Measurements from ENCODE around the gene CTNNB1.

The CTNNB1 gene

GRCh38 chr3:41210966-41211365, 11.7 kb downstream of the CTNNB1 start:
- WGBS (ENCODE audit: extremely low coverage, insufficient coverage, low lambda C conversion rate), result no CpG with 5 or more reads among the region's 5 CpGs
- H3K27ac ChIP-seq (ENCODE audit: low read depth, low read length), result no peak overlapping the region

GRCh38 chr3:41212088-41212487, 12.8 kb downstream of the CTNNB1 start:
- H2BK15ac ChIP-seq (replicated peaks; ENCODE audit: low read depth), result no peak overlapping the region
- H4K5ac ChIP-seq (ENCODE audit: low read length), result no peak overlapping the region
- no CpG with 5 or more reads among the region's 2 CpGs for WGBS (ENCODE audit: extremely low coverage, insufficient coverage, low lambda C conversion rate)

More at GRCh38 chr3:41210966-41211365, 11.7 kb downstream of the CTNNB1 start:
- H3K79me2 ChIP-seq (ENCODE audit: control insufficient read depth, insufficient read depth, low read length), result peaks cover 90% of the 10 kb centered on the region
- no peak overlapping the region for H3K23ac ChIP-seq (ENCODE audit: low read length)
- no peak for DNase-seq
- peaks cover 7% of the 10 kb centered on the region for H3K4me1 ChIP-seq (ENCODE audit: control insufficient read depth, low read depth, low read length)
- no peak overlapping the region for H3K56ac ChIP-seq (ENCODE audit: low read length)
- no peak overlapping the region for H3K18ac ChIP-seq (ENCODE audit: low read length)
- H3K36me3 ChIP-seq (ENCODE audit: control insufficient read depth, insufficient read depth, low read length), result no peaks in the 10 kb centered on the region
- no peak overlapping the region for H2BK15ac ChIP-seq (replicated peaks; ENCODE audit: low read depth)
- H3K27me3 ChIP-seq (ENCODE audit: insufficient read depth, low read length, poor library complexity), result no peaks in the 10 kb centered on the region
- H2BK120ac ChIP-seq (ENCODE audit: low read depth, low read length), result no peak overlapping the region
- no peak overlapping the region for H2AK5ac ChIP-seq (ENCODE audit: low read length)
- H3K4ac ChIP-seq (ENCODE audit: low read depth, low read length), result no peak overlapping the region
- no peaks in the 10 kb centered on the region for H3K79me1 ChIP-seq (ENCODE audit: low read length)
- H3K4me2 ChIP-seq (ENCODE audit: low read length), result no peak overlapping the region
- H2BK5ac ChIP-seq (ENCODE audit: low read length), result no peak overlapping the region
- H4K5ac ChIP-seq (ENCODE audit: low read length), result no peak overlapping the region
- H4K8ac ChIP-seq (ENCODE audit: low read depth, low read length), result no peak overlapping the region
- no peak overlapping the region for H3K4me3 ChIP-seq (ENCODE audit: low read length)
- H3K9ac ChIP-seq (ENCODE audit: low read length), result no peak overlapping the region

GRCh38 chr3:41213588-41213987, 14.3 kb downstream of the CTNNB1 start:
- H3K79me1 ChIP-seq (ENCODE audit: low read length), result no peaks in the 10 kb centered on the region
- no peak overlapping the region for H3K23ac ChIP-seq (ENCODE audit: low read length)

More at GRCh38 chr3:41212088-41212487, 12.8 kb downstream of the CTNNB1 start:
- Histone ChIP-seq H3K9ac (ENCODE audit: low read length) (no peak overlapping the region), H2BK120ac (ENCODE audit: low read depth, low read length) (no peak overlapping the region), H3K79me2 (ENCODE audit: control insufficient read depth, insufficient read depth, low read length) (peaks cover 89% of the 10 kb centered on the region), H2BK5ac (ENCODE audit: low read length) (no peak overlapping the region), H3K4me1 (ENCODE audit: control insufficient read depth, low read depth, low read length) (peaks cover 4% of the 10 kb centered on the region), H3K36me3 (ENCODE audit: control insufficient read depth, insufficient read depth, low read length) (no peaks in the 10 kb centered on the region), H3K56ac (ENCODE audit: low read length) (no peak overlapping the region), H3K27me3 (ENCODE audit: insufficient read depth, low read length, poor library complexity) (no peaks in the 10 kb centered on the region), H4K8ac (ENCODE audit: low read depth, low read length) (no peak overlapping the region), H3K79me1 (ENCODE audit: low read length) (no peaks in the 10 kb centered on the region), H3K27ac (ENCODE audit: low read depth, low read length) (no peak overlapping the region), H3K4ac (ENCODE audit: low read depth, low read length) (no peak overlapping the region), H3K18ac (ENCODE audit: low read length) (no peak overlapping the region), H2AK5ac (ENCODE audit: low read length) (no peak overlapping the region), H3K23ac (ENCODE audit: low read length) (no peak overlapping the region), H3K4me3 (ENCODE audit: low read length) (no peak overlapping the region), H3K4me2 (ENCODE audit: low read length) (no peak overlapping the region)
- no peak for DNase-seq

GRCh38 chr3:41216422-41216821, 17.1 kb downstream of the CTNNB1 start:
- Histone ChIP-seq H3K4me1 (ENCODE audit: control insufficient read depth, low read depth, low read length) (peaks cover 2% of the 10 kb centered on the region), H3K4me3 (ENCODE audit: low read length) (no peak overlapping the region), H3K4ac (ENCODE audit: low read depth, low read length) (no peak overlapping the region), H4K5ac (ENCODE audit: low read length) (no peak overlapping the region), H2BK15ac (replicated peaks; ENCODE audit: low read depth) (no peak overlapping the region), H3K79me1 (ENCODE audit: low read length) (no peaks in the 10 kb centered on the region), H2BK5ac (ENCODE audit: low read length) (no peak overlapping the region), H3K36me3 (ENCODE audit: control insufficient read depth, insufficient read depth, low read length) (no peaks in the 10 kb centered on the region), H3K23ac (ENCODE audit: low read length) (no peak overlapping the region), H3K27ac (ENCODE audit: low read depth, low read length) (no peak overlapping the region), H3K9ac (ENCODE audit: low read length) (no peak overlapping the region), H3K79me2 (ENCODE audit: control insufficient read depth, insufficient read depth, low read length) (peaks cover 69% of the 10 kb centered on the region), H3K4me2 (ENCODE audit: low read length) (no peak overlapping the region), H2AK5ac (ENCODE audit: low read length) (no peak overlapping the region), H3K18ac (ENCODE audit: low read length) (no peak overlapping the region), H4K8ac (ENCODE audit: low read depth, low read length) (no peak overlapping the region), H3K56ac (ENCODE audit: low read length) (no peak overlapping the region), H3K27me3 (ENCODE audit: insufficient read depth, low read length, poor library complexity) (no peaks in the 10 kb centered on the region), H2BK120ac (ENCODE audit: low read depth, low read length) (no peak overlapping the region)
- no peak for DNase-seq
- WGBS (ENCODE audit: extremely low coverage, insufficient coverage, low lambda C conversion rate), result no CpG with 5 or more reads among the region's 2 CpGs

More at GRCh38 chr3:41213588-41213987, 14.3 kb downstream of the CTNNB1 start:
- Histone ChIP-seq H3K4ac (ENCODE audit: low read depth, low read length) (no peak overlapping the region), H2BK5ac (ENCODE audit: low read length) (no peak overlapping the region), H4K5ac (ENCODE audit: low read length) (no peak overlapping the region), H3K36me3 (ENCODE audit: control insufficient read depth, insufficient read depth, low read length) (no peaks in the 10 kb centered on the region), H2AK5ac (ENCODE audit: low read length) (no peak overlapping the region), H4K8ac (ENCODE audit: low read depth, low read length) (no peak overlapping the region), H2BK15ac (replicated peaks; ENCODE audit: low read depth) (no peak overlapping the region), H3K27ac (ENCODE audit: low read depth, low read length) (no peak overlapping the region), H3K27me3 (ENCODE audit: insufficient read depth, low read length, poor library complexity) (no peaks in the 10 kb centered on the region), H2BK120ac (ENCODE audit: low read depth, low read length) (no peak overlapping the region), H3K9ac (ENCODE audit: low read length) (no peak overlapping the region), H3K4me3 (ENCODE audit: low read length) (no peak overlapping the region), H3K18ac (ENCODE audit: low read length) (no peak overlapping the region), H3K79me2 (ENCODE audit: control insufficient read depth, insufficient read depth, low read length) (peaks cover 78% of the 10 kb centered on the region), H3K56ac (ENCODE audit: low read length) (no peak overlapping the region), H3K4me2 (ENCODE audit: low read length) (no peak overlapping the region), H3K4me1 (ENCODE audit: control insufficient read depth, low read depth, low read length) (peaks cover 2% of the 10 kb centered on the region)
- no peak for DNase-seq
- WGBS (ENCODE audit: extremely low coverage, insufficient coverage, low lambda C conversion rate), result no CpG with 5 or more reads among the region's 2 CpGs

GRCh38 chr3:41216993-41217392, 17.7 kb downstream of the CTNNB1 start:
- no peak overlapping the region for H3K4me3 ChIP-seq (ENCODE audit: low read length)
- H4K5ac ChIP-seq (ENCODE audit: low read length), result no peak overlapping the region
- H2BK120ac ChIP-seq (ENCODE audit: low read depth, low read length), result no peak overlapping the region
- H3K27ac ChIP-seq (ENCODE audit: low read depth, low read length), result no peak overlapping the region
- no peak overlapping the region for H2BK5ac ChIP-seq (ENCODE audit: low read length)
- H3K79me1 ChIP-seq (ENCODE audit: low read length), result no peaks in the 10 kb centered on the region
- WGBS (ENCODE audit: extremely low coverage, insufficient coverage, low lambda C conversion rate), result no CpG with 5 or more reads among the region's 1 CpG
- peaks cover 2% of the 10 kb centered on the region for H3K4me1 ChIP-seq (ENCODE audit: control insufficient read depth, low read depth, low read length)
- no peaks in the 10 kb centered on the region for H3K36me3 ChIP-seq (ENCODE audit: control insufficient read depth, insufficient read depth, low read length)
- peaks cover 68% of the 10 kb centered on the region for H3K79me2 ChIP-seq (ENCODE audit: control insufficient read depth, insufficient read depth, low read length)
- DNase-seq, result no peak
- no peak overlapping the region for H3K4me2 ChIP-seq (ENCODE audit: low read length)
- no peak overlapping the region for H2BK15ac ChIP-seq (replicated peaks; ENCODE audit: low read depth)
- no peaks in the 10 kb centered on the region for H3K27me3 ChIP-seq (ENCODE audit: insufficient read depth, low read length, poor library complexity)
- H4K8ac ChIP-seq (ENCODE audit: low read depth, low read length), result no peak overlapping the region
- no peak overlapping the region for H3K9ac ChIP-seq (ENCODE audit: low read length)
- no peak overlapping the region for H3K56ac ChIP-seq (ENCODE audit: low read length)
- no peak overlapping the region for H3K4ac ChIP-seq (ENCODE audit: low read depth, low read length)
- H3K18ac ChIP-seq (ENCODE audit: low read length), result no peak overlapping the region
- no peak overlapping the region for H2AK5ac ChIP-seq (ENCODE audit: low read length)
- H3K23ac ChIP-seq (ENCODE audit: low read length), result no peak overlapping the region

GRCh38 chr3:41219424-41219823, 20.1 kb downstream of the CTNNB1 start:
- H3K27ac ChIP-seq (ENCODE audit: low read depth, low read length), result no peak overlapping the region

More at GRCh38 chr3:41219424-41219823, 20.1 kb downstream of the CTNNB1 start:
- Histone ChIP-seq H2BK15ac (replicated peaks; ENCODE audit: low read depth) (no peak overlapping the region), H3K4me2 (ENCODE audit: low read length) (no peak overlapping the region), H3K9ac (ENCODE audit: low read length) (no peak overlapping the region), H4K5ac (ENCODE audit: low read length) (no peak overlapping the region), H2AK5ac (ENCODE audit: low read length) (no peak overlapping the region), H3K79me1 (ENCODE audit: low read length) (peaks cover 2% of the 10 kb centered on the region), H3K23ac (ENCODE audit: low read length) (no peak overlapping the region), H2BK120ac (ENCODE audit: low read depth, low read length) (no peak overlapping the region), H3K4me3 (ENCODE audit: low read length) (no peak overlapping the region), H3K36me3 (ENCODE audit: control insufficient read depth, insufficient read depth, low read length) (peaks cover 2% of the 10 kb centered on the region), H3K18ac (ENCODE audit: low read length) (no peak overlapping the region), H3K4ac (ENCODE audit: low read depth, low read length) (no peak overlapping the region), H3K56ac (ENCODE audit: low read length) (no peak overlapping the region), H3K27me3 (ENCODE audit: insufficient read depth, low read length, poor library complexity) (no peaks in the 10 kb centered on the region), H3K79me2 (ENCODE audit: control insufficient read depth, insufficient read depth, low read length) (peaks cover 60% of the 10 kb centered on the region), H3K4me1 (ENCODE audit: control insufficient read depth, low read depth, low read length) (no peaks in the 10 kb centered on the region), H2BK5ac (ENCODE audit: low read length) (no peak overlapping the region), H4K8ac (ENCODE audit: low read depth, low read length) (no peak overlapping the region)
- DNase-seq, result no peak
- no CpG with 5 or more reads among the region's 1 CpG for WGBS (ENCODE audit: extremely low coverage, insufficient coverage, low lambda C conversion rate)
